ENCODE data around the gene PTPN3.

DNA sequence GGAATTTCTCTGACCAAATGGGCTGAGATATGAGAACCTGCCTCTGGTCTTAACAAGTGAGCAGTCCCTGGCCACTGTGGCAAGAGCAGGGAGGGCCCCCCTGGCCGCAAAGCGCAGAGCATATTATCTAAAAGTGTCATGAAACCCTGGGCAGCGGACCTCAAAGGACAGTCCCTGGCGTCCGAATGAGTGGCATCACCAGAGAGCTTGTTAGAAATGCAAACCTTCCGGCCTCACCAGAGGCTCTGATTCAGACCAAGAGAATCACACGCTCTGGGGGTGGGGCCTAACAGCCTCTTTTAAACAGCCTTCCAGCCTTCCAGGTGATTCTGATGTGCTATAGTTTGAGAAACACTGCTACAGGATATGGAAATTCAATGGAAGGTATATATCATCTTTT is 10.9 kb downstream of the PTPN3 start:
- TF ChIP-seq, protein P1, sequence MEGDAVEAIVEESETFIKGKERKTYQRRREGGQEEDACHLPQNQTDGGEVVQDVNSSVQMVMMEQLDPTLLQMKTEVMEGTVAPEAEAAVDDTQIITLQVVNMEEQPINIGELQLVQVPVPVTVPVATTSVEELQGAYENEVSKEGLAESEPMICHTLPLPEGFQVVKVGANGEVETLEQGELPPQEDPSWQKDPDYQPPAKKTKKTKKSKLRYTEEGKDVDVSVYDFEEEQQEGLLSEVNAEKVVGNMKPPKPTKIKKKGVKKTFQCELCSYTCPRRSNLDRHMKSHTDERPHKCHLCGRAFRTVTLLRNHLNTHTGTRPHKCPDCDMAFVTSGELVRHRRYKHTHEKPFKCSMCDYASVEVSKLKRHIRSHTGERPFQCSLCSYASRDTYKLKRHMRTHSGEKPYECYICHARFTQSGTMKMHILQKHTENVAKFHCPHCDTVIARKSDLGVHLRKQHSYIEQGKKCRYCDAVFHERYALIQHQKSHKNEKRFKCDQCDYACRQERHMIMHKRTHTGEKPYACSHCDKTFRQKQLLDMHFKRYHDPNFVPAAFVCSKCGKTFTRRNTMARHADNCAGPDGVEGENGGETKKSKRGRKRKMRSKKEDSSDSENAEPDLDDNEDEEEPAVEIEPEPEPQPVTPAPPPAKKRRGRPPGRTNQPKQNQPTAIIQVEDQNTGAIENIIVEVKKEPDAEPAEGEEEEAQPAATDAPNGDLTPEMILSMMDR (IDR thresholded peaks at IDR 0.05): no peak
- TF ChIP-seq POLR2AphosphoS5 (IDR thresholded peaks at IDR 0.05) (no peak), POLR2A (IDR thresholded peaks at IDR 0.05) (no peak), EP300 (IDR thresholded peaks at IDR 0.05) (no peak)
